Right ventricle myocardium superior (tissue), 1 donor: ENCODE results near the gene DEDD2. TPM values are rescaled to one million over a fixed set of nuclear protein-coding genes. Genes with fewer than 3 reads are reported as not detected.

Experiments
- ATAC-seq: fragments of 200-7000 bp; cut with Tn5 transposase; one replicate; pipeline ENCODE4 v1.9.1; 2020; ENCODE audit warnings: mild to moderate bottlenecking; ENCODE audit not compliant: poor library complexity
- DNase-seq: peaks from one replicate; pipeline ENCODE4 v3.0.0-alpha.2; 2020
- intact Hi-C: fragments of 100-400 bp; cut with DNase I; formaldehyde crosslinking; loops from one replicate; pipeline ENCODE4 v1.11.2; 2022
- total RNA-seq: library from RNA; stranded (reverse); fragmentation: NEBNext Ultra II Directional; extraction: Animal tissue kit (Norgen Biotek cat#: 25700); gene quantifications from one replicate; pipeline ENCODE4 v1.2.1, GENCODE V29; 2021
- donor health status: DM: no; HTN: yes; CAD: no; lungs with severe emphysema.

DEDD2 gene
- total RNA-seq, 1 donor from 2014 or later, result 14.8 TPM

DNA sequence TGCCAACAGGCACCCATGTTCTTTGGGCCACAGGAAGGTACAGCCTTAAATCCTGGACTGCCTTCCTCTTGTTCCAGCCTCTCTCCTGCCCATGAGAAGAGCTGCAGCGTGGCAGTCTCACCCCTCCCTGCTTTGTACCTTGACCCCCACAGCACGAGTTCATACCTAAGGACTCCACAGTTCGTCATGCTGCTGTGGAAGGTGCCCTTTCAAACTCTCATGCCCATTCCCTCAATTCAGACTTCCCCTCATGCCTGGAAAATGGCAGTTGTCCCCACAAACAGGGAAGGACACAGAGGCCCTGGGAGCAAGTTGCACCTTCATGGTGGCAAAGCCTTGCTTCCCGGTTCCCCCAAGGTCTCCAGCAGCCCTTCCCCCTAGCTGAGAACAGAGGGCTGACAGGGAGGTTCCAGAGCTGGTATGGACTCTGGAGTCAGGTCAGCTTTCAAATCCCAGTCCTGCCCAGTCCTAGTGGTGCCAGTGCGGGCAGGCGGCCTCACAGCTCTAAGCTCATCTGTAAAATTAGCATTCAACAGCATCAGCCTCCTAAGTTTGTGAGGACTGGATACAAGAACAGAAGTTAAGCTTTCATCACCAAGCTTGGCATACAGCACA lies 16.3 kb upstream of the DEDD2 start:
- ATAC-seq, result no peak

DNA sequence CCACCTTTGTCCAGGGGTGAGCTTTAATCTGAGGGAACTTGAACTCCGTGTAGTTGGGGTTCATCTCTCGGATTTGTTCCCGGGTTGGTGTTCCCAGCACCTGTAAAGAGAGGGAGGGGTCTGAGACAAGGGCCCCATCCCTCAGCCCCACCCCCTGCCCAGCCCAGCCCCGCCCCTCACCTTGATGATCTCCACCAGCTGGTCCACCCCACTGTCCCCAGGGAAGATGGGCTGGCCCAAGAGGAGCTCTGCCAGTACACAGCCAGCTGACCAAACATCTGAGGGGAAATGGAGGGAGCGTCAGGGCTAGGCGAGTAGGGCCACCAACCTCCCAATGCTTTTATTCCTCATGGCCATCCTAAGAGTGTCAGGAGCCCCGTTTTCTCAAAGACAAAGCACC lies 15.6 kb upstream of the DEDD2 start:
- intact Hi-C loops, result no loop called here
- ATAC-seq, result no peak
- no peak for DNase-seq

More for the DNA sequence above, 16.3 kb upstream of the DEDD2 start:
- DNase-seq, result no peak
- intact Hi-C loops, result no loop called here

DNA sequence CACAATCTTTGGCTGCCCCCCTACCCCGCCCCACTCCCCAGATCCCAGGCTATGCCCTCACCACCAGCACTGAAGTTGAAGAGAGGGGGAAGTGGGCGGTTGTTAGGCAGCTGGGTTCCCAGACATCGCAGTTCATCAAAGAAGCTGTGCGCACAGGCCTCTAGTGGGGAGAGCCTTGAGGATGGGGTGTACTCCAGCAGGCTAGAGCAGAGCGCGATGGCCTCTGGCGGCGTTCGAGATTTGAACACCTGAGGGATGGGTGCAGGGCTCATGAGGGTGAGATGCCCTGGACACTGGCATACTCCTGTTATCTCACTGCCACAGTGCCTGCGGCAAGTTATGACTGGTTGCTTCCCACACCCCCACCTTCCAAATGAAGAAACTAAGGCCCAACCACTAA lies 15.0 kb upstream of the DEDD2 start:
- DNase-seq (no peak), ATAC-seq (no peak)
- intact Hi-C loops, result no loop called here

DNA sequence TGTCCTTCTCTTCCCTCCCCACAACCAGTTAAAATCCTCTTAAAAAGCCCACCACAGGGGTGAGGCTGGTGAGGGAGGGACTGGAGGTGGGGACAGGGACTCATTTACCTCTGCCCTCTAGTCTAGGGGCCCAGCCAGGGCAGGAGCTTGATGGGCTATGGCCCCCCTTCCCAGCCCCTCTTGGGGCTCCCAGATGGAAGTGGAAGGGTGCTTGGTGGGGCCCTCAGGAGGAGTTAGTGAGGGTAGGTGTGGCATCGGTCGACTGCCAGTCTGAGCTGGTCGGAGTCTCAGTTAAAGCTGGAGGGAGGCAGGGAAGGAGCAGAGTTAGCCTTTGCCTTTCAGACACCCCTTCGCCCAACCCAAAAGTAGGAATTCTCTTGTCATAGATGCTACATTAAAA lies 13.1 kb upstream of the DEDD2 start:
- ATAC-seq (no peak), DNase-seq (peak; percentile 9)
- intact Hi-C loops, result no loop called here

DNA sequence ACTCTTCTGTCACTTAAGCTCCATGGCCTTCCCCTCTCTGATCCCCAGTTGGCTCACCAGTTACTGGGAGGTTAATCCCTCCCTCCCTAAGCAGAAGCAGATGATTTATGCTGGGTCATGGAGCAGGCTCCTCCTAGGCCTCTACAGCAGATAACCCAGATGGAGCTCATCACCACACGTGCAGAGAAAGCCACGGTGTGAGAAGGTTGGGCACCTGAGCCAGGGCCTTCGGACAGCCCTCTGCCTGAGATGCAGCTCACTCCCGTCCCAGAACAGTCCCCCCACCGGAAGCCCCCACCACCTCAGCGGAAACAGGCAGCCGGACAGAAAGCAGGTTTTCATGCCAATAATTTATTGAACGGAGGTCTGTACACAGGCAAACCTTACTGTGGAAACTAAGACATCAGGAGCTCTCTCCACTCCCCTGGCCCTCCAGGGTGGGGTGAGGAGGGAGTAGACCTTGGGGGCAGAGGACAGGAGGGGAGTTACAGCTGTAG lies 12.4 kb upstream of the DEDD2 start:
- intact Hi-C loops, result no loop called here

DNA sequence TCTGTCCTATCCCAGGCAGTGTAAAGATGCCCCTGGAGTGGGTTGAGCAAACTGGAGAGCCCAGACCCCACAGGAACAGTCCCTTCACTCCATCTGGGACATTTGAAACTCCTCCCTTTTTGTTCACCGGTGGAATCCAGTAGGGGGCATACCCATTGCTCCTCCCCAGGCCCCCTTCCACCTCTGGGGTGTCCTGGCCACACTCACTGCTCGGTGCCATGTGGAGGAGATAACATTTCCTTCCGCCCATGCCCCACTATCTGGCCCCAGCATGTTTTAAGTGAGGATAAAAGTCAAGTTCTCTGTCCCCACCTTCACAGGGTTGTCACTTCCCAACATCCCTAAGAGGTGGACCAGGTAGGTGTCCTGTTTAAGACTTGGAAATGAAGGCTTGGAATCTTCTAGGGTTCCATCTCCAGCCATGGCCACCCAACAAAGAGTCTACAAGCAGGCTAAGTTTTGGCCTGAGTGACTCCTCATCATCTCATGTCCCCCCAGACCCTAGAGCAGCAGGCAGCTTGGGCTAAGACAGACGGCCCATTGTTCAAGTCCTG lies 11.9 kb upstream of the DEDD2 start:
- intact Hi-C loops, result no loop called here

More for the DNA sequence above, 12.4 kb upstream of the DEDD2 start:
- no peak for ATAC-seq
- DNase-seq, result peak; percentile 27

DNA sequence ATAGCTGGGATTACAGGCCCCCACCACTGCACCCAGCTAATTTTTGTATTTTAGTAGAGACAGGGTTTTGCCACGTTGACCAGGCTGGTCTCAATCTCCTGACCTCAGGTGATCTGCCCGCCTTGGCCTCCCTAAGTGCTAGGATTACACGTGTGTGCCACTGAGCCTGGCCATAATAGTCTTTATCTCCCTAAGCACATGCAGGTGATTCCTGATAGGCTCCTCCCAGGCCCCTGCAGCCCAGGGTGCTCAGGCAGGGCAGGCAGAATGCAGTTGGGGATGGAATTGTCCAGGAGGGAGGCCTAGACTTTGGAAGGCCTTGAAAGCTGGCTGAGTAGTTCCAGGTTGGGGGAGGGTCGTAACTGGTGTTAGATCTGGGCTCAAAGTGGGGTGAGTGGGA lies 11.2 kb upstream of the DEDD2 start:
- ATAC-seq, result no peak
- DNase-seq, result no peak
- intact Hi-C loops, result no loop called here

More for the DNA sequence above, 11.9 kb upstream of the DEDD2 start:
- ATAC-seq, result no peak
- peak; percentile 5 for DNase-seq

DNA sequence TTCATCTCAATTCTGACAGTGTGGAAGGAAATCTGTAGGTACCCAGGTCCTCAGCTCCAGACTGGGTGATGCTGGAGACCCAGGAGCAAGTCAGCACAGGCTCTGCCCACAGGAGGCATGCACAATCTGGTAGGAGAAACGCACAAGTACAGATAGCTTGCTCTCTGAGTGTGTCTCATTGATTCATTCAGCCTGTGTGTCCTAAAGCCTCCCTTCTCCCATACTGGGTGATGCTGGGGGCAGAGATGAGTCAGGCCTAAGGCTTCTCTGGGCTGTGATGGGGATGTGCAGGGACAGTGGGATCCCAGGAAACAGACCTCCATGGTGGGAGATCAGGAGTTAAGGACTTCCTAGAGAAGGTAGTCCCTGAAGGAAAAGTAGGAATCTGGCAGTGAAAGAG lies 9.4 kb upstream of the DEDD2 start:
- intact Hi-C loops, result no loop called here
- DNase-seq (no peak), ATAC-seq (no peak)

DNA sequence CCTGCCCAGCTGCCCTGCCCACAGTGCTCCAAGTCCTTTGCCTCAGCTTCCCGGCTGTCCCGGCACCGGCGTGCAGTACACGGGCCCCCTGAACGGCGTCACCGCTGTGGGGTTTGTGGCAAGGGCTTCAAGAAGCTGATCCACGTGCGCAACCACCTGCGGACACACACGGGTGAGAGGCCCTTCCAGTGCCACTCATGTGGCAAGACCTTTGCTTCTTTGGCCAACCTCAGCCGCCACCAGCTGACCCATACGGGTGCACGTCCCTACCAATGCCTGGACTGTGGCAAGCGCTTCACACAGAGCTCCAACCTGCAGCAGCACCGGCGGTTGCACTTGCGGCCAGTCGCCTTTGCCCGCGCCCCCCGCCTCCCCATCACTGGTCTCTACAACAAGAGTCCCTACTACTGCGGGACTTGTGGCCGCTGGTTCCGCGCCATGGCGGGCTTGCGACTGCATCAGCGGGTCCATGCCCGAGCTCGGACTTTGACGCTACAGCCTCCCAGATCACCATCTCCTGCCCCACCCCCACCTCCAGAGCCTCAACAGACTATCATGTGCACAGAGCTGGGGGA lies 8.3 kb upstream of the DEDD2 start:
- intact Hi-C loops, result no loop called here
- ATAC-seq (no peak), DNase-seq (no peak)

DNA sequence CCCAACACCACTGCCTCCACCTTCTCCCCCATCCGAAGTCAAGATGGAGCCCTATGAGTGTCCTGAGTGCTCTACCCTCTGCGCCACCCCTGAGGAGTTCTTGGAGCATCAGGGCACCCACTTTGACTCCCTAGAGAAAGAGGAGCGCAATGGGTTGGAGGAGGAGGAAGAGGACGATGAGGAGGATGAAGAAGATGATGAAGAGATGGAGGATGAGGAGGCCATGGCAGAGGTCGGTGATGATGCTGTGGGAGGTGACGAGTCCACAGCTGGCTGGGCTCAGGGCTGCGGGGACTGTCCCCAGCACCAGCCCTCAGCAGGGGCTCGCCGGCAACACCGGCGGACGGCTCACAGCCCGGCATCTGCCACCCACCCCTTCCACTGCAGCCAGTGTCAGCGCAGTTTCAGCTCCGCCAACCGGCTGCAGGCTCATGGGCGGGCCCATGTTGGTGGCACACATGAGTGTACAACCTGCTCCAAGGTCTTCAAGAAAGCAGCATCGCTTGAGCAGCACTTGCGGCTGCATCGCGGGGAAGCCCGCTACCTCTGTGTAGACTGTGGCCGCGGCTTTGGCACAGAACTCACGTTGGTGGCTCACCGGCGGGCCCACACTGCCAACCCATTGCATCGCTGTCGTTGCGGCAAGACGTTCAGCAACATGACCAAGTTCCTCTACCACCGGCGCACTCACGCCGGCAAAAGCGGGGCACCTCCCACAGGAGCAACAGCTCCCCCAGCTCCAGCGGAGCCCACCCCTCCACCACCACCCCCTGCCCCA lies 7.7 kb upstream of the DEDD2 start:
- intact Hi-C loops, result no loop called here
- ATAC-seq (no peak), DNase-seq (peak; percentile 37)

DNA sequence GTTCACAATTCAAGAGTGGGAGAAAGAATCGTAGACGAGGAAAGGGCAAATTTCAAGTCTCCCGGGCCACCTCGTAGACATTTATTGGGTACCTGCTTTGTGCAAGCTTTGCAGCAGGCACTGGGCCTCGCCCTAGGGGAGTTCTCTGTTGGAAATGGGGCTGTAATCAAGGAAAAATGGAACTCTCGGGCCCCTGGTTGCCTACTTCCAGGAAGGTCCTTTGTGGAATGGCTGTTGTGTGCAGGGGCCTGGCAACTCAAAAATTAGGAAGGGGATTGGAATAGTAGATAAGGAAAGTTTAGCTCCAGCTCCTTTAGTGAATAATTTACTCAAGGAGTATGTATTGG lies 3.2 kb upstream of the DEDD2 start:
- DNase-seq, result peak; percentile 20
- intact Hi-C loops, result no loop called here
- ATAC-seq, result no peak

DNA sequence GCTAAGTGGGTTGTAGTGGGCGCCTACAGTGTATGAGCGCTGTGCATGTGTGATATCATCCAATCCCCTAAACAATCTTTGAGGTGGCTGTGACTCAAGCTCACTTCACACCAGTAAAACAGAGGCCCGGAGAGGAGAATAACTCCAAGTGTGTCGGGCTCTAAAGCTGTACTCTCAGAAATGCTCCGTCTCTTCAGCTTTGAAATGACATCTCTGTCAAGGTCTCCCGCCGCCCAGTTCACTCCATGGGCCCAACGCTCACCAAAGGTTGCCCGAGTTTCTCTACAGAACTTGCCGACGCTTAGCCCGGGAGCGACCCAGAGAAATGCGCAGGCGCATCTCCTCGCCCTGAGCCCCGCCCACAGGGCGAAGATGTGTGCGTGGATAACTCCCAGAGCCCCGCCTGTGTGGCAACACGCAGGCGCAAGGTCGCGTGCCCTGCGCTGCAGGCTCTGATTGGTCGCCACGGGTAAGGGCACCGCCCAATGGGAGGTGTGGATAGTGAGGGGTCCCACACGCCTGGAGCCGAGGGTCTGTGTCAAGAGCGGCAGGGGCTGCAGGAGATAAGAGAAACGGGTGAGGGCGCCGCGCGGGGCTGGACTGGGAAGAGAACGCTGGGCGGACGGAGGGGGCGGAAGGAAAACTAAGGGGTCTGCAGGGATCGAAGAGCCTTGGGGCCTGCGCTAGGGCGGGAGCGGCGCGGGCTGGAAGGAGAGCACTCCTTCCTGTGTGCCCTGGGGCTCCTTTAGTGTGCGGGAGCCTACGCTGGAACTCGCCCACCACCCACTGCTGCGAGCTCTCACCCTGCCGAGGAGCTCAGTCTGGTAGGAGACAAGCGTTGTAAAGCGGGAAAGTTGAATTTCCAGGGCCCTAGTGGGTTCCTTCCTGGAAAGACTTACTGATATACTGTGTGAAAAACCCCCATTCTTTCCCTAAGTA lies 2.6 kb upstream of the DEDD2 start, which contains the start of gene ZNF526:
Gene ZNF526, plus strand, starts transcription at position 501 of the 939 bp plus-strand sequence. CDS start 4,092 bp downstream, outside the sequence.
- ATAC-seq (peak; percentile 91), DNase-seq (peak; percentile 99)
- intact Hi-C loops, result no loop called here

DNA sequence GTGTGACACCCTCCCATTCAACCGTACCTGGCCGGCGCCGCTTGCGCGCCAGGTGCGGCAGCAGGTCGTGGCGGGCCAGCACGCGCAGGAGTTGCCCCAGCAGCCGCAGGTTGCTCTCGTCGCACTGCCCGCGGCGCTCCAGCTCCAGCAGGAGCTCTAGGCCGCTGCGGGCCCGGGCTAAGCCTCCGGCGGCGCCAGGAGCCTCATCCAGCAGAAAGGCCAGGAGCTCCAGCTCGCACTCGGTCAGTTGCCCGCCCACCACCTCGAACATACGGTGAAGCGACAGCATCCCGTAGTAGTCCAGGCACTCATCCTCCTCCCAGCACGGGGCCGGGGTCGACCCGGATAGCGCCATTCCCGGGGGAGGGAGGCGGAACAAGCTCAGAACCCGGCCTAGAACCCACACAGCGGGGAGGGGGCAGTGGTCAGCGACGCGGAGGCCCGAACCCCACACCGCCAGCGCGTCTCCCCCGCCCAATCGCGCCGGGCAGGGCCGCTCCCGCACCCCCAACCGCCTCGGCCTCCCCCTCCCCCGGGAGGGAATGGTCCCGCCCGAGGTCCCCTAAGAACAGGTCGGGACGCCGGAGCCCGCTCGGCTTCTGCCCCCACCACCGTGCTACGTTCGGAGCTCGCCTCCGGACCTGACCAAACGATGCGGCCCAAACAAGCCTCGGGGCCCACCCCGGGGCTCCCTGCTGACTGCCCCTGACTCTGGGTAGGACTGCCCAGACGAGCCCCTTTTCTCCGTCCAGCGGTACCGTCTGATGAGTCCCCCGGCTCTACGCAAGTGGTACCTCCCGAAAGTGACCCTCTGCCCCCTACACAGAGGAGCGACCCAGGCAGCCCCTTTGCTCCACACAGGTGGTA lies 591 bp downstream of the DEDD2 start:
- intact Hi-C loops, result no loop called here
- ATAC-seq (peak; percentile 19), DNase-seq (peak; percentile 64)

DNA sequence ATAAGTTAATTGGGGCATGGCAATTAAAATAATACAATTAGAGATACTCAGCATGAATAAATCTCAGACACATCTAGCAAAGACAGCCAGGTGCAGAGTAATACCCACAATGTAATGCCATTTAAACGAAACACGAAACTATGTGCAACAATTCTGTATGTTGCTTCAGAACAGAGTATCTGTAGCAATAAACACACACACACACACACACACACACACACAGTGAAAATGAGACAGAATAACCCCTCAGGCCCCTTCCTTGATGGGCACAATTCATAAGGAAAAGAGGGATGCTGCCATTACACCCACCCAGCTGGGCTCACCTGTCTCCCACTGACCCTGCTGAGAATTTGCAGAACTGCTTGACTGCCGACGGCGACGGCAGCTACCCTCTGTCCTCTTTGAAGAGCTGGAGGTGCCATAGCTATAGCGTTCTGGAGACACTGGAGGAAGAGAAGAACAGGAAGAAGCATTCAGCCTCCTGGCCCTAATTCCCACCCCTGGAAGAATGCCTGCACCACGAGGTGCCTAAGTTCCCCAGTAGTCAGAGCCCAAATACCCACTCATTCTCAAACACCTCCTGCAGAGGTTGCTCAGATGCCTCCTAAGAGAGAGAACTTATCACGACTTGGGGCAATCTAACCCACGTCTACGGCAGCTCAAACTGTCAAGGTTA lies 2.5 kb downstream of the DEDD2 start:
- DNase-seq (peak; percentile 24), ATAC-seq (no peak)
- intact Hi-C loops, result no loop called here

DNA sequence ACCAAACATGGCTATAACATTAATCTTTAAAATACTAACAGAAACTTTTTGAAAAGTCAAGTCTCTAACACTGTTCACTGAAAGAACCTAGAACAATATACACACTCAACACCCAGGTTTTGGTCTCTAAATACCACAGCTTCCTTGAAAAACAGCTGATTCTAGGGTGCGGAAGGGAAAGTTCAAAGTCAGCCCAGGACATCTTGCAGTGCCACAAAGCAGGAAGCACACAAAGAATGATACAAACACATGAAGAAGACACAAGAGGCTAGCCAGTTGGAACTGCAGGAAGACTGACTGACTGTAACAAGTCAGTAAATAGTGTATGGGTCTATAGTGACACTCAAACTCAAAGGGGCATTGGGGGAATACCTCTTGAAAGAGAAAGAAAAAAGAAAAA lies 4.6 kb downstream of the DEDD2 start:
- intact Hi-C loops, result no loop called here
- no peak for DNase-seq
- no peak for ATAC-seq

DNA sequence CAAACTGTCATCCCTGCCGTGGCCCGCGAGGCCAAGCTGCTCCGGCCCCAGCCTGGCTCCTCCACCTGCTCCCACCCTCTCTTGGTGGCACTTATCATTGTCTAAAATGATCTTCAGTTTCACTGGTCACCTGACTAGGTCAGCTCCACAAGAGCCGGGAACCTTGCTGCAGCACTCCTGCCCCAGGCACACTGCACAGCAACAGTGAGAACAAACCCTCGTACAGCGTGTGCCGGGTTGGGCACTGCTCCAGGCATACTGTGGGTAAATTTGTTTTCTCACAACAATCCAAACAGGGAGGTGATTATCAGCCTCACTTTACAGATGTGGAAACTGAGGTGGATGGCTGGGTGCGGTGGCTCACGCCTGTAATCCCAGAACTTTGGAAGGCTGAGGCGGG lies 8.9 kb downstream of the DEDD2 start:
- DNase-seq (no peak), ATAC-seq (peak; percentile 55)
- intact Hi-C loops, result no loop called here

DNA sequence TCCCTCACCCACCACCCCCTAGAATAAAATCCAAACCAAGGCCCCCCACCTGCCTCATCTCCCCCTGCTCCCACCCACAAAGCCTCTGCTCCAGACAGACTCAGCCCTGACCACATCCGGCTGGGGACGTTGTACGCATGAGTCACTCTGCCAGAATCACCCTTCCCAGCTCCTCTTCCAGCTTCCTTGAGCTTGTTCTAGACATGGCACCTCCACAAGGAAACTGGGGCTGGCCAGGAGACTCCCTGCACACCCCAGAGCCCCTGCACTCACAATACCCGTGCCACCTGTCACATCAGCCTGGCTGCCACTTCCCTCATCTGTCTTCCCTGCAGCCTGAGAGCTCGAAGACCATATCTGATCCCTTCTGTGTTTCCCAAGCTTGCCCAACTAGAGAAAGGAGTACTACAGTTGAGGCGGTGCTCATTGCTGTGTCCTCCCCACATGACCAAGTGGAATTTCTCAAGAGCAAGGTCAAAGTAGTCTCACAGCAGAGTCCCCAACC lies 9.7 kb downstream of the DEDD2 start:
- peak; percentile 24 for ATAC-seq
- DNase-seq, result no peak
- intact Hi-C loops, result no loop called here
